HFF-Myc (cell line): Measurements from ENCODE around the gene PPIP5K2.
"Not testable (repeated sequence)": the region's sequence is repeated elsewhere in the genome, so short reads cannot be mapped to it uniquely, and the experiment has no call there.

ENCODE experiments used
- DNase-seq: peaks from one replicate; pipeline ENCODE4 v3.0.0-alpha.2; 2011; ENCODE audit warnings: low read depth; ENCODE audit errors: extremely low read depth
- H3K4me3 ChIP-seq: replicated peaks from 2 replicates; pipeline ENCODE4 v1.5.1; 2011; ENCODE audit warnings: low read depth, mild to moderate bottlenecking, control low read depth, low read length
- CTCF ChIP-seq: IDR thresholded peaks from 2 replicates; pipeline ENCODE4 v1.5.1; 2012; ENCODE audit warnings: mild to moderate bottlenecking, low read depth, low read length, control low read depth; ENCODE audit errors: missing control alignments

Gene PPIP5K2

GRCh38 chr5:103210952-103211351, 90.9 kb downstream of the PPIP5K2 start:
- no peak for DNase-seq
- H3K4me3 ChIP-seq = no peak overlapping the region
- no peak for TF ChIP-seq CTCF

GRCh38 chr5:103211576-103212561, 91.8 kb downstream of the PPIP5K2 start:
- no peak for TF ChIP-seq CTCF
- no peak for DNase-seq
- H3K4me3 ChIP-seq = no peak overlapping the region

GRCh38 chr5:103216137-103216536, 96.0 kb downstream of the PPIP5K2 start:
- TF ChIP-seq CTCF = no peak
- H3K4me3 ChIP-seq = no peak overlapping the region
- DNase-seq = no peak

- TF ChIP-seq CTCF = no peak
- DNase-seq = no peak
- H3K4me3 ChIP-seq = no peak overlapping the region
Measured at GRCh38 chr5:103216697-103217096, 96.6 kb downstream of the PPIP5K2 start.

- no peak for TF ChIP-seq CTCF
- no peak overlapping the region for H3K4me3 ChIP-seq
- no peak for DNase-seq
Measured at GRCh38 chr5:103217101-103217500, 97.0 kb downstream of the PPIP5K2 start.

GRCh38 chr5:103218164-103218563, 98.1 kb downstream of the PPIP5K2 start:
- DNase-seq = no peak
- no peak overlapping the region for H3K4me3 ChIP-seq

GRCh38 chr5:103219074-103219473, 99.0 kb downstream of the PPIP5K2 start:
- DNase-seq, H3K4me3 ChIP-seq: not testable (repeated sequence)

More at GRCh38 chr5:103218164-103218563, 98.1 kb downstream of the PPIP5K2 start:
- no peak for TF ChIP-seq CTCF
